Pulmonary artery endothelial cell (primary cell): ENCODE measurements around the gene ZNF808. TPM values are rescaled to one million over a fixed set of nuclear protein-coding genes. Genes with fewer than 3 reads are reported as not detected.
A peak's percentile ranks its signal among the peaks of the same experiment; 100 is the strongest.
"Not testable (repeated sequence)": the region's sequence is repeated elsewhere in the genome, so short reads cannot be mapped to it uniquely, and the experiment has no call there.

Experiments used
- DNase-seq: peaks from one replicate; pipeline ENCODE4 v3.0.0-alpha.2; 2011; ENCODE audit warnings: low read depth, low spot score
- total RNA-seq: library from RNA; depleted of rRNA; stranded (reverse); fragments of >200 nt; gene quantifications from 2 replicates; pipeline ENCODE4 v1.2.3, GENCODE V29; 2014

The ZNF808 gene
- total RNA-seq, 1 donor from 2014 or later = 10.6 TPM

GRCh38 chr19:52535771-52536447 lies 8.4 kb downstream of the ZNF808 start:
- DNase-seq = peak; percentile 11

- no peak for DNase-seq
Observed at GRCh38 chr19:52536448-52536800, 9.0 kb downstream of the ZNF808 start.

DNA sequence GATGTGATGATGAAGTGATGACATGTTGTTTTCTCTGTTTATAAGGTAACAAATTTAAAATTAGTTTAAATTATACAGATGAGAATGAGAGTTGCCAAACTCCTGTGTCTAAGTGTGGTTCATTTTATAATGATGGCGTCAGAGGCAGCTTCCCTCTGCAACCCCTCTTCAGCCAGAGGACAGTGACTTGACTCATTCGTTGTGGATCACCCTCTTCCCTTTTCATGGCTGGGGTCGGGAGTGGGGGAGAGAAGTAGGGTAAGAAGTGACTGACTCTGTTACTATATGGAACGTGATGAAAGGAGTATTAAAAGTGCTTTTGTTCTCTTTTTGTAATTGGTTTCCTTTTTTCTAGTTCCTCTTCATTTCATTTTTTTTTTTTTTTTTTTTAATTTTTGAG lies 11.3 kb downstream of the ZNF808 start:
- DNase-seq = not testable (repeated sequence)

GRCh38 chr19:52541176-52541575 lies 13.7 kb downstream of the ZNF808 start:
- DNase-seq = not testable (repeated sequence)

- no peak for DNase-seq
Observed at GRCh38 chr19:52541608-52542007, 14.1 kb downstream of the ZNF808 start.

- DNase-seq = not testable (repeated sequence)
Observed at GRCh38 chr19:52542541-52542940, 15.1 kb downstream of the ZNF808 start.

DNA sequence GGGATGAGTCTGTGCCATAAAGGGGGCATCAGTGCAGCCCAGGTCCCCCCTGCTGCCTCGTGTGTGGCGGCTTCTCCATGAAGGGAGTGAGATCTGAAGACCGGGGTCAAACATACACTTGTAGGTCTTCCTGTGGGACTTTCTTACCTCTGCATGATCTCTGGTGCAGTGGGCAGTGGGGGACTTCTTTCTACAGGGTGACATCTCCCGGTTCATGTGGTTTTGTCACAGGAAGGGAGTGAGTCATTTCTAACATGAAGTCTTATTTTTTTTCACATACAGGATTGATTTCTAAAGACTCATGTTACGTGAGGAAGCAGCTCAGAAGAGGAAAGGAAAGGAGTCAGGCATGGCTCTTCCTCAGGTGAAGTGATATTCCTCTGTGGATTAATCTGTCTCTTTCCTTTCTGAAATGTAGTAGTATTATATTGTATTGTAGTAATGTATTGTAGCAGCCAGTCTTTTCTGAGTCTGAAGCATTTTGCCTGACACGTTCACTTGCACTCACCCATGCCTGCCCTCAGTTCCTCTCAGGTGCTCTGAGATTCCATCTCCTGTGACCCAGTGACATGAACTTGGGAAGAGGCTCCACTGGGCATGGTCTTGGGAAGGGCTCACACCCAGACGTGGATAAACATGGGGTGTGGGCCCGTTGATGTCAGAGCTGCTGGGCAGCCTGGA lies 15.7 kb downstream of the ZNF808 start:
- no peak for DNase-seq

GRCh38 chr19:52554216-52554971 lies 26.9 kb downstream of the ZNF808 start:
- DNase-seq = no peak

GRCh38 chr19:52557231-52557995 lies 29.9 kb downstream of the ZNF808 start:
- DNase-seq = no peak

DNA sequence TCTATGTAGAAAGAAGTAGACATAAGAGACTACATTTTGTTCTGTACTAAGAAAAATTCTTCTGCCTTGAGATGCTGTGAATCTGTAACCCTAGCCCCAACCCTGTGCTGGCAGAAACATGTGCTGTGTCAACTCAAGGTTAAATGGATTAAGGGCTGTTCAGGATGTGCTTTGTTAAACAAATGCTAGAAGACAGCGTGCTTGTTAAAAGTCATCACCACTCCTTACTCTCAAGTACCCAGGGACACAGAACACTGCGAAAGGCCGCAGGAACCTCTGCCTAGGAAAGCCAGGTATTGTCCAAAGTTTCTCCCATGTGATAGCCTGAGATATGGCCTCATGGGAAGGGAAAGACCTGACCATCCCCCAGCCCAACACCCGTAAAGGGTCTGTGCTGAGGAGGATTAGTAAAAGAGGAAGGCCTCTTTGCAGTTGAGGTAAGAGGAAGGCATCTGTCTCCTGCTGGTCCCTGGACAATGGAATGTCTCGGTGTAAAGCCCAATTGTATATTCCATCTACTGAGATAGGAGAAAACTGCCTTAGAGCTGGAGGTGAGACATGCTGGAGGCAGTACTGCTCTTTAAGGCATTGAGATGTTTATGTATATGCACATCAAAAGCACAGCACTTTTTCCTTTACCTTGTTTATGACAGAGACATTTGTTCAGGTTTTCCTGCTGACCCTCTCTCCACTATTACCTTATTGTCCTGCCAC lies 31.4 kb downstream of the ZNF808 start:
- not testable (repeated sequence) for DNase-seq

DNA sequence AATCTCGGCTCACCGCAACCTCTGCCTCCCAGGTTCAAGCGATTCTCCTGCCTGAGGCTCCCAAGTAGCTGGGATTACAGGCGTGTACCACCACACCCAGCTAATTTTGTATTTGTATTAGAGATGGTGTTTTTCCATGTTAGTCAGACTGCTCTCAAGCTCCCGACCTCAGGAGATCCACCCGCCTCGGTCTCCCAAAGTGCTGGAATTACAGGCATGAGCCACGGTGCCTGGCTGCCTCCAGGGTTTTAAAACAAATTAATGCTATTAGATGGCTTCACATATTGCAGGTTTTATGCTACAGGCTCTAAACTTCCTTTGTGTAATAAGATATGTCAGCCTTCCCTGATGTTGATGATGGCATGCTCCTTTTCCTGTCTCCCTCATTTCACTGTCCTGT lies 34.1 kb downstream of the ZNF808 start:
- DNase-seq = not testable (repeated sequence)

DNA sequence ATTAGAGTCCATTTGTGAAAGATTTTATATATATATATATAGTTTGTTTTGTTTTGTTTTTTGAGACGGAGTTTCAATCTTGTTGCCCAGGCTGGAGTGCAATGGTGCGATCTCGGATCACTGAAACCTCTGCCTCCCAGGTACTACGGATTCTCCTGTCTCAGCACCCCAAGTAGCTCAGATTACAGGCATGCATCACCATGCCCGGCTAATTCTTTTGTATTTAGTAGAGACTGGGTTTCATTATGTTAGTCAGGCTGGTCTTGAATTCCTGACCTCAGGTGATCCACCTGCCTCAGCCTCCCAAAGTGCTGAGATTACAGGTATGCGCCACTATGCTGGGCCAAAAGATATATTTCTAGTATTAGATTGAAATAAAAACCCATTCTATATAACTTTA lies 38.7 kb downstream of the ZNF808 start:
- DNase-seq = no peak

GRCh38 chr19:52566588-52566987 lies 39.1 kb downstream of the ZNF808 start:
- DNase-seq = no peak

GRCh38 chr19:52567921-52568320 lies 40.5 kb downstream of the ZNF808 start:
- no peak for DNase-seq

GRCh38 chr19:52569638-52569999 lies 42.2 kb downstream of the ZNF808 start:
- not testable (repeated sequence) for DNase-seq

GRCh38 chr19:52570000-52570861 lies 42.8 kb downstream of the ZNF808 start, which contains the start of gene ZNF701:
TSS of gene ZNF701 (plus strand) at chr19:52570287. CDS start at chr19:52574148, 3,861 bp downstream.
- peak; percentile 70 for DNase-seq

GRCh38 chr19:52584736-52585440 lies 57.4 kb downstream of the ZNF808 start:
- no peak for DNase-seq

- DNase-seq = no peak
Observed at GRCh38 chr19:52585604-52586003, 58.1 kb downstream of the ZNF808 start.

- DNase-seq = no peak
Observed at GRCh38 chr19:52590728-52591127, 63.3 kb downstream of the ZNF808 start.
